Mesothelial cell of epicardium (in vitro differentiated cells): ENCODE data around the gene SLC23A3. TPM values are rescaled to one million over a fixed set of nuclear protein-coding genes. Genes with fewer than 3 reads are reported as not detected.

ENCODE experiments used
- DNase-seq, 2 experiments: peaks; one replicate each; pipeline ENCODE4 v3.0.0; 2021; ENCODE audit warnings: low spot score in 2 of 2; ENCODE audit not compliant: unreplicated experiment in 2 of 2
- H3K27ac Mint-ChIP-seq: 2 replicates; pipeline ENCODE4 v1.8.0; 2021; ENCODE audit warnings: mixed read lengths
- H3K27me3 Mint-ChIP-seq: 2 replicates; pipeline ENCODE4 v1.8.0; 2021; ENCODE audit warnings: low read depth, mixed read lengths
- H3K36me3 Mint-ChIP-seq: 2 replicates; pipeline ENCODE4 v1.8.0; 2021; ENCODE audit warnings: mixed read lengths
- H3K4me1 Mint-ChIP-seq: 2 replicates; pipeline ENCODE4 v1.8.0; 2021; ENCODE audit warnings: mixed read lengths
- H3K4me3 Mint-ChIP-seq: 2 replicates; pipeline ENCODE4 v1.8.0; 2021; ENCODE audit warnings: mild to moderate bottlenecking, moderate library complexity, mixed read lengths
- H3K9me3 Mint-ChIP-seq: 2 replicates; pipeline ENCODE4 v1.8.0; 2021; ENCODE audit warnings: mixed read lengths
- total RNA-seq: library from RNA; stranded (reverse); gene quantifications from 3 replicates; pipeline ENCODE4 v1.2.1, GENCODE V29; 2021
- TF ChIP-seq, protein P1 (sequence below): fragments of 200-600 bp; sonication (generic); IDR thresholded peaks from one replicate; pipeline ENCODE4 v1.5.0; 2021; ENCODE audit warnings: antibody characterized with exemption; ENCODE audit not compliant: unreplicated experiment

SLC23A3 gene
- total RNA-seq, 1 donor from 2014 or later, result 1.6 TPM

DNA sequence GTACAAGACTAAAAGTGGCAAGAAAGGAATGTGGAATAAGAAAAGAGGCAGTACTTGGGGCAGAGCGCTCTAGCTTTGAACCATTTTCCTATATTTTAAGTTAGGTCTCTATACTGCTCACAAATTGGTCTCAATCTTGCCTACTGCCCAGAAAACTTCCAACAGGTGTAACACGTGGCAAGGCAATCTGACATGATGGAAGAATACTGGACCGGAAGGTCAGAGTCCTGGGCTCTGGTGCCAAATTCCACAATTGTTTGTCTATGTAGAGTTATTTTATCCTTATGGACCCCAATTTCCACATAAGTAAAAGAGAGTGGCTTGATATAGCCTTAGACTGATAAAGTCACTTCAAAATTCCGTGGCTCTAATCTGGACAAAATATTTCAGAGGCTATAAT, 38.1 kb downstream of the SLC23A3 start:
- DNase-seq, result no peak
- H3K27me3 Mint-ChIP-seq, result no peaks in the 10 kb centered on the region
- H3K36me3 Mint-ChIP-seq, result no peaks in the 10 kb centered on the region
- H3K27ac Mint-ChIP-seq, result no peak overlapping the region
- H3K4me1 Mint-ChIP-seq, result peaks cover 4% of the 10 kb centered on the region
- H3K4me3 Mint-ChIP-seq, result no peak overlapping the region
- TF ChIP-seq, protein P1, sequence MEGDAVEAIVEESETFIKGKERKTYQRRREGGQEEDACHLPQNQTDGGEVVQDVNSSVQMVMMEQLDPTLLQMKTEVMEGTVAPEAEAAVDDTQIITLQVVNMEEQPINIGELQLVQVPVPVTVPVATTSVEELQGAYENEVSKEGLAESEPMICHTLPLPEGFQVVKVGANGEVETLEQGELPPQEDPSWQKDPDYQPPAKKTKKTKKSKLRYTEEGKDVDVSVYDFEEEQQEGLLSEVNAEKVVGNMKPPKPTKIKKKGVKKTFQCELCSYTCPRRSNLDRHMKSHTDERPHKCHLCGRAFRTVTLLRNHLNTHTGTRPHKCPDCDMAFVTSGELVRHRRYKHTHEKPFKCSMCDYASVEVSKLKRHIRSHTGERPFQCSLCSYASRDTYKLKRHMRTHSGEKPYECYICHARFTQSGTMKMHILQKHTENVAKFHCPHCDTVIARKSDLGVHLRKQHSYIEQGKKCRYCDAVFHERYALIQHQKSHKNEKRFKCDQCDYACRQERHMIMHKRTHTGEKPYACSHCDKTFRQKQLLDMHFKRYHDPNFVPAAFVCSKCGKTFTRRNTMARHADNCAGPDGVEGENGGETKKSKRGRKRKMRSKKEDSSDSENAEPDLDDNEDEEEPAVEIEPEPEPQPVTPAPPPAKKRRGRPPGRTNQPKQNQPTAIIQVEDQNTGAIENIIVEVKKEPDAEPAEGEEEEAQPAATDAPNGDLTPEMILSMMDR, result no peak
- H3K9me3 Mint-ChIP-seq, result no peaks in the 10 kb centered on the region

DNA sequence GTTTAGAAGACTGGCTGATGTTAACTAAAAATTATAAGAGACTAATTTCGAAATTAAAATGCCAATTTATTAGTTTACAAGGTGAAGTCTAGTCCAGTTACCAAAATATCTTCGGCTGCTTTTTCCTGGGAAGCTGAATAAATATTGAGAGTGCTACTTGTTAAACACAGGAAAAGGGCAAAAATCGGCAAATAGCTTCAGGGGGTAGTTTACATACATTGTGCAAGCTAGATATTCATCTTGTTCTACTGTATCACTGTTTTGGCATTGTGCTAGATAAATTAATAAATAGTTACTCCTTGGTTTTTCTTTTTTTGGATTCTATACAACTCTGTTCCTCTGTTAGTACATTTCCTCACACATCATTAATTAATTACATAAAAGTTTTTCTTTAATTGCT, 38.5 kb downstream of the SLC23A3 start:
- Mint-ChIP-seq H3K9me3 (no peaks in the 10 kb centered on the region), H3K36me3 (no peaks in the 10 kb centered on the region), H3K4me3 (no peak overlapping the region), H3K27me3 (no peaks in the 10 kb centered on the region), H3K27ac (no peak overlapping the region), H3K4me1 (peaks cover 4% of the 10 kb centered on the region)
- TF ChIP-seq, protein P1, result no peak
- DNase-seq, result no peak

DNA sequence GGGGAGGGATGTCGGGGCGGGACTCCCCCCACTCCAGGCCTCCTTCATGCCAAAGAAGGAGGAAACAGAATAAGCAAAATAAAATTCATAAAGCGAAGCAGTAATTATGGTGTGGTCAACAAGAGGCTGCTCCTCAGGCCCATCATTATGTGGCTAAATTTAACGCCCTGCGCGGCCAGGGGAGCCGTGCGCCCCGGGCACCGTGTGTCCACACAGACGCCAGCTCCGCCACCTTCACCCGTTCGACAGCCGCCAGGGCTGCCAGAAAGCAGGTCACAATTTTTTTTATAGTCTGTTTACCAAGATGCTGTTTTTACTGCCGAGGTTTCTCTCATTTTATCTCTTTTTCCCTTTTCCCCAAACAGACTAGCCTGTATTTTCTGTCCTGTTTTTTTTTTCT, 40.2 kb downstream of the SLC23A3 start:
- Mint-ChIP-seq H3K9me3 (no peaks in the 10 kb centered on the region), H3K27ac (no peak overlapping the region), H3K4me1 (peaks cover 14% of the 10 kb centered on the region), H3K27me3 (no peaks in the 10 kb centered on the region), H3K36me3 (no peaks in the 10 kb centered on the region), H3K4me3 (no peak overlapping the region)
- no peak for DNase-seq
- TF ChIP-seq, protein P1, result no peak

DNA sequence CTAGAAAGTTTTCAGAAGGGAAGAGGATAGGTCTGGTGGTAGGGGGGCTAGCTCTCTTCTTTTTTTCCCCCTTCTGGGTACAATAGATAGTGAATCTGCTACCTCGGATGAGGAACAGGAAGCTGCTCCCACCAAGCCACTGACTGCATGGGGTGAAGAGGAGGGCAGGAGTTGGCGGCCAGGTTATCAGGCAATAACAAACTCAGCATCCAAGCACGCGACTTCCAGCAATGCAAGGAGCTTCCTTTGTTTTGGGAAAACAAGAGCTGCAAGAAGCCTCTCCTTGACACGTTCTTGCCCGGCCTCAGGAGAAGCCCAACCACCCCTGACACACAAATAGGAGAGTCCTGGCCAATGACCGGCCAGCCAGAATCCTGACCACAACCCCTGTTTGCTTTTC, 41.4 kb downstream of the SLC23A3 start:
- Mint-ChIP-seq H3K4me1 (peaks cover 23% of the 10 kb centered on the region), H3K27ac (no peak overlapping the region), H3K27me3 (no peaks in the 10 kb centered on the region), H3K36me3 (no peaks in the 10 kb centered on the region), H3K9me3 (no peaks in the 10 kb centered on the region), H3K4me3 (no peak overlapping the region)
- TF ChIP-seq, protein P1, result no peak
- no peak for DNase-seq

DNA sequence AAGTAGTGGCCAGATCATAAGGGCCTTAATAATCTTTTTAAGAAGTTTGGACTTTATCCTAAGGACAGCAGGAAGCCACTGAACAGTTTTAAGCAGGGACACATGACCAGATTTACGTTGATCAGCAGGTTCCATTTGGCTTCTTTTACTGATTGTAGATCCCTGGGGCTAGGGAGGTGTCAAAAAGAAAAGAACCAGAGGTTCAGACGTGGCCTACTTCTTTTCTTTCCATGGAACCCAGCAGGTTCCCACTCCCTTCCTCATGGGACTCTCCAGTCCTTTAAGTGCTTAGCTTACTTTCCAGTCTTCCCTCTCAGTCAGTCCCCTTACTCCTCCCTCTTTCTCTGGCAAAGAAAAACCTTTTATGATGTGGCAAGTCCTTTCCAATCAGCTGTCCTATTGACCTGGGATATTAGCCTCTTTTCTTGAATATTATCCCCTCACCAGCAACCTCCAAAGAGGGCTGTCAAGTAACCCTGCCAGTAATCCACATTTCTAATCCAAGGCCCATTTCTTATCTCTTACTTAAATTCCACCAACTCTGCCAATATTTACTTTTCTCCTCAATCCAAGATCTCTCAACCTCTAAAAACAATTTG, 42.7 kb downstream of the SLC23A3 start:
- no peaks in the 10 kb centered on the region for H3K27me3 Mint-ChIP-seq
- H3K9me3 Mint-ChIP-seq, result no peaks in the 10 kb centered on the region
- H3K4me3 Mint-ChIP-seq, result no peak overlapping the region
- peaks cover 35% of the 10 kb centered on the region for H3K4me1 Mint-ChIP-seq
- no peak overlapping the region for H3K27ac Mint-ChIP-seq
- DNase-seq, result no peak
- no peaks in the 10 kb centered on the region for H3K36me3 Mint-ChIP-seq
- TF ChIP-seq, protein P1, result no peak

DNA sequence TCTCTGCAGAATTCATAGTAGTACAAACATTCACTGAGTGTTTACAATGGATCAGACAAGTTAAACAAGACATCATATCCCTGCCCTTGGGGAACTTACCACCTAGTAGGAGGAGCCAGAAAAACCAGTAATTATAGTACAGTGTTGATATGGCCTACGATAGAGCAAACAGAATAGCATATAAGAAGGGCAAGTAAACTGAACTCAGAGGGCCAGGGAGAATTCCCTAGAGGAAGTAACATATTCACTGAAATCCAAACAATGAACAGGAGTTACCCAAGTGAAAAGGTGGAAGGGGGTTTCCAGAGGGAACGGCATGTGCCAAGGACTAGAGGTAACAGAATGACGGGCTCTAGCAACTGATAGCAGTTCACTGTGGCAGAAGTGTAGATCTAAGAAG, 43.3 kb downstream of the SLC23A3 start:
- TF ChIP-seq, protein P1, result no peak
- no peak overlapping the region for H3K27ac Mint-ChIP-seq
- no peaks in the 10 kb centered on the region for H3K27me3 Mint-ChIP-seq
- no peak for DNase-seq
- H3K4me3 Mint-ChIP-seq, result no peak overlapping the region
- no peaks in the 10 kb centered on the region for H3K36me3 Mint-ChIP-seq
- no peaks in the 10 kb centered on the region for H3K9me3 Mint-ChIP-seq
- H3K4me1 Mint-ChIP-seq, result peaks cover 36% of the 10 kb centered on the region
